GM15510 (cell line): ENCODE measurements around the gene CAVIN1.

Experiments used
- POLR2A ChIP-seq: IDR thresholded peaks from 3 replicates; pipeline ENCODE4 v1.6.1; 2011; ENCODE audit warnings: borderline replicate concordance; ENCODE audit not compliant: insufficient read length; ENCODE audit errors: extremely low read depth

The CAVIN1 gene

DNA sequence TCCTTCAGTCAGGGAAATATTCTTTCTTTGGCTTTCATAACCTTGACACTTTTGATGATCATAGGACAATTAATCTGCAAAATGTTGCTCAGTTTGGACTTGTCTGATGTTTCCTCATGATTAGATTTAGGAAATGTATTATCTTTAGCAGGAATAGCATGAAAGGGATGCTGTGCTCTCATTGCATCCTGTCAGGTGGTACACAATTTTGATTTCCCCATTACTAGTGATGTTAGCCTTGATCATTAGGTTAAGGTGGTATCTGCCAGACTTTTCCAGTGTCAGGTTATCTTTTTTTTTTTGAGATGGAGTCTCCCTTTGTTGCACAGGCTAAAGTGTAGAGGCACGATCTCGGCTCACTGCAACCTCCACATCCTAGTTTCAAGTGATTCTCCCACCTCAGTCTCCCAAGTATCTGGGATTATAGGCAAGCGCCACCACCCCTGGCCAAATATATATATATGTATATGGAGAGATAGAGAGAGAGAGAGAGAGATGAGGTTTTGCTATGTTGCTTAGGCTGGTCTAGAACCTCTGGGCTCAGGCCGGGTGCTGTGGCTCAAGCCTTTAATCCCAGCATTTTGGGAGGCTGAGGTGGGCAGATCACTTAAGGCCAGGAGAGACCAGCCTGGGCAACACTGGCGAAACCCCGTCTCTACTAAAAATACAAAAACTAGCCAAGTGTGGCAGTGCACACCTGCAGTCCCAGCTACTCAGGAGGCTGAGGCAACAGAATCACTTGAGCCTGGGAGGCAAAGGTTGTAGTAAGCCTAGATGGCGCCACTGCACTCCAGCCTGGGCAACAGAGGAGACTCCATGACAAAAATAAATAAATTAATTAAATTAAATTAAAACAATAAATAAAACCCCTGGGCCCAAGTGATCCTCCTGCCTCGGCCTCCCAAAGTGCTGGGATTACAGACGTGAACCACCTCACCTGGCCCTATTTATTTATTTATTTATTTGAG lies 15.8 kb upstream of the CAVIN1 start:
- TF ChIP-seq POLR2A, result no peak

DNA sequence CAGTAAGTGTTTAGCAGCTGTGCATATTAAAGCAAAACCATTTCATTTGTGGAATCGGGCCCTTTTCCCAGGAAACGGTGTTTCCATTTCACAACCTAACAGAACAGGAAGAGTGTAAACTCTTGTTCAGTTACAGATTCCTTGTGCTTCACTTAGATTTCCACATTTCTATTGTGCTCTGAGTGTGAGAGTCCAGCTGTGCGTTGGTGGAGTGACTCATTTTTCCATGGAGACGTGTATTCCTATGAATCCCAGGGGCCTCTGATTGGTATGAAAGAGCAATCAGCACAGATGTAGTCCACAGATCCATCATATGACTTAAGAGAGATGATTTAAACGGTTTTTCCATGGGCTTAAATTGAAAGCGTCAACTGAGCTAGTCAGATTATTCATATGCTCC lies 13.3 kb upstream of the CAVIN1 start:
- TF ChIP-seq POLR2A, result no peak

DNA sequence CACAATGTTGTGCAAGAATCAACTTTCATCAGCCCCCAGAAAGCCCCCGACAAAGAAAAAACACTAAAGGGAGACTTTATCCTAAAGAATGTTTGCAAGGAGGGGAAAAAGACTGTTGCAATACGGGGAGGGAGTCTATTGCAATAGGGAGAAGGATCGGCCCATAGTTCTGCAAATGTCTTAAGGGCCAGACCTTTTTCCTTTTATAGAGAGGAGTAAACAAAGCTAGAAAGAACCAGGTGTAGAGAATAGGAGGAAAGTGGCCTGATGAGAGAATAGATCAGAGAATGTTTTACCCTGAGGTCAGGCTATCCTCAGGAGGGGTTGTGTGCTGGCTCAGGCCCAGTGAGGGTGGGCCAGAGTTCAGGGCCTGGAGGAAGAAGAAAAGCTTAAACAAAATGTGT lies 8.7 kb upstream of the CAVIN1 start:
- TF ChIP-seq POLR2A, result no peak

DNA sequence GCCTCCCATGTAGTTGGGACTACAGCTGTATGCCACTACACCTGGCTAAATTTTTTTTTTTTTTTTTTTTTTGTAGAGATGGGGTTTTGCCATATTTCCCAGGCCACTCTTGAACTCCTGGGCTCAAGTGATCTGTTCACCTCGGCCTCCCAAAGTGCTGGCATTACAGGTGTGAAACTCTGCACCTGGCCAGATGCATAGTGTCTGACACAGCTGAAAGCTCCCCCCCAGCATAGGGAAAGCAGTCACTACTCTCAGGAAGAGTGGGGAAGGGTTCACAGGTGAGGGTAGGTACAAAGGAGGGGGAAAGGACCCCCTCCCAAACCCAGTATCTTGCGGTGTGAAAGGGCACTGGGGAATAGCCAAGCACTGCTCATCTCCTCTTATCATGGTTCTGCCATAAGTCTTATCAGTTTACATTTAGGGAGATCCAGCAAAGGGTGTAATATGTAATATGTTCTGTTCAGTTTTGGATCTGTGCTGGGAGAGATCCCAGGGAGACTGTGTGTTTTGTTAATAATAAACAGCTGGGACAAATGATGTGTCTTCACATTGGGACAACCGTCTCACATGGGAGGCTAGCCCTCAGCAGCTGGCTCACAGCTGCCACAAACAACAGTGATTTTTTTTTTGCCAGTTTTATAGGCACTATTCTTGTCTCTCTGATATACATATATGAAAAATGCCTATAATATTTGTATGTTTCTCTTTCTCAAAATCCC lies 6.8 kb upstream of the CAVIN1 start:
- TF ChIP-seq POLR2A, result no peak

DNA sequence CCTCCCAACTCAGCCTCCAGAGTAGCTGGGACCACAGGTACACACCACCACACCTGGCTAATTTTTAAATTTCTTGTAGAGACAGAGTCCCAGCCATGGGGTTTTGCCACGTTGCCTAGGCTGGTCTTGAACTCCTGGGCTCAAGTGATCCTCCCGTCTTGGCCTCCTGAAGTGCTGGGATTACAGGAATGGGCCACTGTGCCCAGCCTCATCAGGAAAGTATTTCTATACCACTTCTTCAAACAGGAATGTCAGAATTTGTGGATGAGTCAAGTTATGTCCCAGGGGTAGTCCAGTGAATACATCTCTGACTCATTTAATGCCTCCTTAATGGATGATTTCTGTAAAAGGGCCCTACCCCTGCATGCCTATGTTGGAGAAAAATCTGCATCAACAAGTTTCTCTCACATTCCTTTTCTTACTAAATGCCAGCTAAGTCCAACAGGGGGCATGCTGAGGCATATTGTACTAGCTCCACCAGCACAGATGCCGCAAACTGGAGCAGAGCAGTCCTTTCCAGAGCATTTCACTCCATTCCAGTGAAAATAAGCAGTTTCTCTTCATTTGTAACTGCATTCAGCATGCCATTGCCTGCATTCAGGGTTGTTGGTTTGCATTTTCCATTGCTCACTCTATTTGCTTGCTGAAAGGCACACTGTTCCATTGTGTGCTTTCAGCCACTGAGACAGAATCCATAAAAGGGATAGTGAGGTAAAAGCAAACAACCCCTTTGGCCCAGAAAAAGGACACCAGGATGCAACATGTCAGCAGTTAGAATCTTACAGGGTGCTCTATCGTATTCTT lies 5.3 kb upstream of the CAVIN1 start:
- TF ChIP-seq POLR2A, result no peak

DNA sequence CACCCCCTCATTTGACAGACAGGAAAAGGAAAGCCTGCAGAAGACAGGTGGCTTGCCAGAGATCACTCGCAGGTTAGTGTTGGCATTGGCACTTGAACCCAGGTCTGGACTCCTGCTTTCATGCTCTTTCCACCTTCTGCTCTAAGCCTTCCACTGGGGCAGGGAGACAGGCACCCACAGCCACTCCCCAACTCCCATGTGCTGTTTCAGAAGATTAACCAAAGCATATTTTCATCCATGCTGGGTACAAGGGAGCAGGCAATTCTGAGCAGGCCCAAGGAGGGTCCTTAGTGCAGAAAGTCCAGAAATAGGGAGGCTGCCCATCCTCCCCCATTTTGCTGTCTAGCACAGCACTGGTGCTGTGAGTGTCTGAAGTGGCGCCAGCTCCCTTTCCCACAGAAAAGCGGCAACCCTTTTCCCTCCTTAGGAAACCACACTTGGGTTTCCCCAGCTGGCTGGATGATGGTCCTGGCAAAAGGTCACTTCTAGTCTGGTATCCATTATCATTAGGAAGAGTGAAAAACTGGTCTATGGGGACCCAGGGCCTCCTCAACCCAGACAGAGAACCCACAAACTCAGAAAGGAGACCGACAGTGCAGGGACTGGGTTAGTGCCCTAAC lies 2.0 kb upstream of the CAVIN1 start:
- TF ChIP-seq POLR2A, result no peak

DNA sequence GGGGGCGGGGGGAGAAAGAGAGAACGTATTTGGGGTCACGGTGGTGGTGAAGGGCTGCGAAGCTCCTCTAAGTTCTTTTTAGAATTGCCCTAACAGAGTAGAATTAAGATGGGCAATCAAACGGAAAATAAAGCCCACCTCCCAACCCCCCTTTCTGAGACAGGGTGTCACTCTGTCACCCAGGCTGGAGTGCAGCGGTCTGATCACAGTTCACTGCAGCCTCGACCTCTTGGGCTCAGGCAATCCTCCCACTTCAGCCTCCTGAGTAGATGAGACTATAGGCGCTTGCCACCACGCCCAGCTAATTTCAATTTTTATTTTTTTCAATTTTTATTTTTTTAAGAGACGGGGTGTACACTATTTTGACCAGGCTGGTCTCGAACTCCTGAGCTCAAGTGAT lies 710 bp upstream of the CAVIN1 start:
- TF ChIP-seq POLR2A, result no peak

DNA sequence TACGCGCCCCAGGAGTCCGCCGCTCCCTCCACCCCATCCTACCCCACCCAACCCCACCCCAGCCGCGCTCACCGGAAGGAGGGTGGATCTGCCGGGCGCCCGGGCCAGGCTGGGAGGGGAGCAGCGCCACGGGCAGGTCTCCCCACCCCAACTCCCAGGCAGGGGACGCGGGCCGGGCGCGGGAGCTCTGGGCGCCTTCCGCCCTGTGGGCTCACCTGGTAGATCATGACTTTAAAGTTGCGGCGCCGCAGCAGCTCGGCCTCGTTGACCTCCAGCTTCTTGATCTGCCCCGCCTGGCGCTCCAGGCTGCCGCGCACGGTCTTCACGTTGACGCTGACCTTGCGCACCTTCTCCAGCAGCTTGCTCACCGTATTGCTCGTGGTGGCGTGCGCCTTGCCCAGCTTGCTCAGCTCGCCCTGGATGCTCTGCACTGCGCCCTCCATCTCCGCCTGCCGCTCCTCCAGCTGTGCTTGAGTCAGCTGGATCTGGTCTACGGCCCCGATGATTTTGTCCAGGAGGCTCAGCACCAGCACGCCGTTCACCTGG lies 571 bp downstream of the CAVIN1 start:
- no peak for TF ChIP-seq POLR2A

DNA sequence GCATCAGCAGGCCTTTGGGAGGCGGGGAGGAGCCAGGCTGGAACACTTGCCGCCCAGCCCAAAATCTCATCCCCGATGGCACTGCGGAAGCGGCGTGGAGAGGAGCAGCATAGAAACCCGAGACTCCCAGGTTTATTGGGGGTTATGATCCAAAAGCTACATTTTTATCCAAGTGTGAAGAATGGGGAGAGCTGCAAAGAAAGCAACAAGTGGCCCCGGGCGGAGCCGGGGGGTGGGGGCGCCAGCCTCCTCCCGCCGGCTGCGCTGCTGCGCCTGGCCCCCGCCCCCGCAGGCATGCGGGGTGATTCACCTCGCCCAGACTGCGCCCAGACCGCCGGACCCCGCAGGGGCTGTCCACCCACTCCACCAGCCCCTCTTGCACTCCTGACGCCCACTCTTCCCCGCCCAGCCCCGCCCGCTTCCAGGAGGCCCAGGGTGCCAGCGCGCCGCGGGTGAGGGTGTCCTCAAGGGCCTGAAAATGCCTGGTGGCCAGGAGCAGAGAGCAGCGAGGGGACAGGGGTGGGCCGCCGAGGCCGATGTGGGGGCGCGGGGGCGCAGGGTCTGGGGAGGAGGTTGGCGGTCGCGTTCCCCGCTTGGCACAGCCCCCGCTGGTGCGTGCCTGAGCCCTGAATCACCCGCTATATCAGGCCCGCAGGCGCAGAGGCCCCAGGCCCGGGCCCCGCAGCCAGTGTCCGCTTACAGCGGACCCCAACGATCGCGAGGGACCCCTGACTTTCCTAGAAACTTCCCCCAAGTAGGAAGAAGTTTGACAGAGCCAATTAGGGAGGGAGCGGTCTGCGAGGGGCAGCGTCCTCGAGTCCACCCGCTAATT lies 1.3 kb downstream of the CAVIN1 start:
- TF ChIP-seq POLR2A, result no peak

DNA sequence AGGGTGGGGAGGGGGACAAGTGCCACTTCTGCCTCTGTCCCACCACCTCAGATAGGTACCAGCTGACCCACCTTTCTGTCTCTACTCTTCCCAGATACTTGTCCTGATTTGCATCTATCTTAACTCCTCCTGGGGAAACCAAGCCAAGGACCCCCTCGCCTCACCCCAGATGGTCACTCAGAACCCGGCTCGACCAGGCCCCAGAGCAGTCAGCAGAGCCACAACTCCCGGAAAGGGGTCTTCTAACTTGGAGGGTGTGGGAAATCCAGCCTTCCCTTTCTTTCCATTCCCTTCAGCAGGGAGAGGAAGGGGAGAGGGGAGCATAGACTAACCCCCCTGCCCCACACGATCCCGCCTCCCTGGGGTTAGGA lies 1.9 kb downstream of the CAVIN1 start:
- TF ChIP-seq POLR2A, result no peak

DNA sequence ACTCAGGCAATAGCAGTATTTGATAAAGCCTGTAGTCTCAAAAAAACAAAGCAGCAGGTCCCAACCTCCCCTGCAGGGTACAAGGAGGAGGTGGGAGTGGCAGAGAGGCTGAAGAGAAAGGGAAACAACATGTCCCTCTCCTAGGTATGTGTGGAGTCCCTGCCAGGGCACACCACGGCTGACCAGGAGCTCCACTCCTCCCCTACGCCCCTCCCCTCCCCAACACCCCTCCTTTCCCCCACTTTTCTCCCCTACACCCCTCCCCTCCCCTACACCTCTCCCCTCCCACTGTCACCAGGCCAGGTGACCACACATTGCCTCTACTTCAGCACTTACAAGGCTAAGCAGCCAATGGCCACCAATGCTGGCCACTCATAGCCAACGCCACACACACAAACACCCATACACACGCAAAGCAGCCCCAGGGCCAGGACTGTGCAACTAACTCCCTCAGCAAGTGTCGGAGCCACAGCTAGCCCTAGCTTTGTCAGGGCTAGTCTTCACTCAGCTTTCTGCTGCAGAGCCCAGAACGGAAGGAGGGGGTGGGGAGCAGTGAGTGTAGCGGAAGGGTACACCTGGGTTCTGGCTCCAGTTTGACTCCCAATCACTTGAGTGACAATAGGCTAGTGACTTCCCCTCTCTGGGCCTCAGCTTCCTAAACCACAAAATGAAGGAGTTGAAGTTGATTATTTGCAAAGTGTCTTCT lies 8.2 kb downstream of the CAVIN1 start:
- no peak for TF ChIP-seq POLR2A

DNA sequence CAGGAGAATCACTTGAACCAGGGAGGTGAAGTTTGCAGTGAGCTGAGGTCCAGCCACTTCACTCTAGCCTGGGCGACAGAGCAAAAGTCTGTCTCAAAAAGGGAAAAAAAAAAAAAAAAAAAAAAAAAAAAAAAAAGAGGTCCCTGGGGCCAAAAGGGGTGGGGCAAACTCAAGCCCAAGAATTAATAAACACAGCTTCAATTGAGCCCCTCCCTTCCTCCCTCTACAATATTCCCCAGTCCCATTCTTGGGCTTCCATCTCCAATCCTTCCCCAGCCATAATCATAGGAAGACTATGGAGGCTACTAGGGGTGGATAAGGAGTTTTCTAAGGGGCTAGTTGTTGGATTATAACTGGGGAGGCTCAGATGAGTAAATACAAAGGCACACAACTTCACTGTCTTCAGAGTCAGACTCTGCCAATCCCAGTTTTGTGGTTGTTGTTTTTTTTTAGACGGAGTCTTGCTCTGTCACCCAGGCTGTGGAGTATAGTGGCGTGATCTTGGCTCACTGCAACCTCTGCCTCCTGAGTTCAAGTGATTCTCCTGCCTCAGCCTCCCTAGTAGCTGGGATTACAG lies 9.5 kb downstream of the CAVIN1 start:
- TF ChIP-seq POLR2A, result no peak
